Vagina (tissue), 2 donors: Measurements from ENCODE around the gene ZDHHC1.
A peak's percentile ranks its signal among the peaks of the same experiment; 100 is the strongest.

Experiments
- CTCF ChIP-seq, 3 experiments: fragments of 450-650 bp in 2 of 3; fragments of 200-600 bp in 1 of 3; sonication (generic) in 1 of 3; IDR thresholded peaks; one replicate each; pipeline ENCODE4 v1.5.1; 2017 to 2019; ENCODE audit warnings: antibody characterized with exemption in 3 of 3, mild to moderate bottlenecking in 2 of 3, moderate library complexity in 2 of 3
- POLR2A ChIP-seq, 2 donors: fragments of 450-650 bp; IDR thresholded peaks; one replicate each; pipeline ENCODE4 v1.6.1; 2017; ENCODE audit warnings: antibody characterized with exemption in 2 of 2, mild to moderate bottlenecking in 2 of 2, moderate library complexity in 2 of 2
- POLR2AphosphoS5 ChIP-seq, 2 donors: sonication (generic); formaldehyde crosslinking; IDR thresholded peaks; one replicate each; pipeline ENCODE4 v1.9.0; 2017; ENCODE audit warnings: antibody characterized with exemption in 2 of 2, mild to moderate bottlenecking in 2 of 2, low read depth in 1 of 2; ENCODE audit not compliant: insufficient read depth in 1 of 2

- no peak for TF ChIP-seq CTCF (IDR thresholded peaks at IDR 0.05)
- no peak for TF ChIP-seq POLR2A (IDR thresholded peaks at IDR 0.05)
- TF ChIP-seq POLR2AphosphoS5 (IDR thresholded peaks at IDR 0.05; ENCODE audit: insufficient read depth in 1 of 2, low read depth in 1 of 2): peak in 1 of 2 donors; percentile 49
These were observed 43.5 kb upstream of the ZDHHC1 start for GRCh38 chr16:67459861-67460150.
